IMR-90 (cell line): Measurements from ENCODE around the gene CD46. TPM values are rescaled to one million over a fixed set of nuclear protein-coding genes. Genes with fewer than 3 reads are reported as not detected.
"Not testable (repeated sequence)": the region's sequence is repeated elsewhere in the genome, so short reads cannot be mapped to it uniquely, and the experiment has no call there.

Experiments used
- ATAC-seq: fragments of 200-7000 bp; cut with Tn5 transposase; 2 replicates; pipeline ENCODE4 v1.9.1; 2020; ENCODE audit warnings: low read depth, mild to moderate bottlenecking, moderate library complexity
- BruUV-seq: library from RNA; stranded (reverse); fragments of 400-500 nt; replicated peaks from 2 replicates; lab custom pipeline; 2021; lab: Mats Ljungman, UMichigan
- CTCF ChIA-PET: fragments of 300-600 bp; formaldehyde crosslinking; extraction: SDS; loops from one replicate; lab custom pipeline; 2021; ENCODE audit warnings: antibody characterized with exemption; lab: Yijun Ruan, JAX
- POLR2A ChIA-PET: fragments of 300-600 bp; sonication (Branson Sonifier 250); formaldehyde crosslinking; loops from one replicate; lab custom pipeline; 2022; ENCODE audit warnings: antibody characterized with exemption; ENCODE audit not compliant: unreplicated experiment; lab: Charles Lee
- DNase-seq: peaks from one replicate; pipeline ENCODE4 v3.0.0; 2013
- H2AFZ ChIP-seq: replicated peaks from 2 replicates; pipeline ENCODE3; 2013; ENCODE audit warnings: low read length, mild to moderate bottlenecking; ENCODE audit not compliant: poor library complexity
- H2AK5ac ChIP-seq: 2 replicates; pipeline ENCODE4 v1.6.1; 2013; ENCODE audit warnings: low read depth, low read length, inconsistent platforms
- H2AK9ac ChIP-seq: replicated peaks from 2 replicates; pipeline ENCODE3; 2013; ENCODE audit warnings: mild to moderate bottlenecking, low read depth, low read length, moderate library complexity; ENCODE audit not compliant: poor library complexity
- H2BK120ac ChIP-seq: 2 replicates; pipeline ENCODE4 v1.6.1; 2013; ENCODE audit warnings: low read depth, low read length, inconsistent platforms
- H2BK15ac ChIP-seq: 3 replicates; pipeline ENCODE4 v1.6.1; 2013; ENCODE audit warnings: low read depth, low read length, inconsistent platforms
- H2BK20ac ChIP-seq: 2 replicates; pipeline ENCODE4 v1.6.1; 2013; ENCODE audit warnings: low read depth, mild to moderate bottlenecking, inconsistent platforms, low read length, moderate library complexity
- H2BK5ac ChIP-seq: 2 replicates; pipeline ENCODE4 v1.6.1; 2013; ENCODE audit warnings: mild to moderate bottlenecking, low read depth, low read length, inconsistent platforms; ENCODE audit not compliant: poor library complexity, severe bottlenecking
- H3K14ac ChIP-seq: replicated peaks from 2 replicates; pipeline ENCODE4 v1.6.1; 2013; ENCODE audit warnings: low read depth, low read length, inconsistent platforms
- H3K18ac ChIP-seq: 2 replicates; pipeline ENCODE4 v1.6.1; 2013; ENCODE audit warnings: low read depth, low read length, control low read depth
- H3K23ac ChIP-seq: 2 replicates; pipeline ENCODE4 v1.6.1; 2013; ENCODE audit warnings: low read depth, low read length, inconsistent platforms
- H3K27ac ChIP-seq: 2 replicates; pipeline ENCODE4 v1.5.1; 2013; ENCODE audit warnings: mild to moderate bottlenecking, control low read depth, low read length; ENCODE audit not compliant: insufficient read depth
- H3K27me3 ChIP-seq: 2 replicates; pipeline ENCODE4 v1.6.1; 2013; ENCODE audit warnings: low read length; ENCODE audit not compliant: control insufficient read depth, insufficient read depth
- H3K36me3 ChIP-seq: 2 replicates; pipeline ENCODE4 v1.6.1; 2013; ENCODE audit warnings: low read length, mixed read lengths; ENCODE audit not compliant: control insufficient read depth, insufficient read depth
- H3K4ac ChIP-seq: 2 replicates; pipeline ENCODE4 v1.6.1; 2013; ENCODE audit warnings: low read depth, low read length, inconsistent platforms
- H3K4me1 ChIP-seq: 2 replicates; pipeline ENCODE4 v1.6.1; 2013; ENCODE audit warnings: low read length, mixed read lengths; ENCODE audit not compliant: control insufficient read depth, insufficient read depth
- H3K4me2 ChIP-seq: 2 replicates; pipeline ENCODE4 v1.6.1; 2013; ENCODE audit warnings: low read depth, mild to moderate bottlenecking, control low read depth, low read length, moderate library complexity
- H3K4me3 ChIP-seq: 2 replicates; pipeline ENCODE4 v1.5.1; 2013; ENCODE audit warnings: low read depth, mild to moderate bottlenecking, control low read depth, low read length, moderate library complexity; ENCODE audit not compliant: insufficient read depth
- H3K56ac ChIP-seq: 2 replicates; pipeline ENCODE4 v1.6.1; 2013; ENCODE audit warnings: low read length, inconsistent platforms; ENCODE audit not compliant: insufficient read depth; ENCODE audit errors: extremely low read depth
- H3K79me1 ChIP-seq, 2 experiments: 2 replicates each; pipeline ENCODE4 v1.6.1; 2013; ENCODE audit warnings: low read length in 2 of 2, inconsistent platforms in 1 of 2, low read depth in 1 of 2
- H3K9ac ChIP-seq: 2 replicates; pipeline ENCODE4 v1.6.1; 2013; ENCODE audit warnings: low read depth, low read length, control low read depth
- H3K9me1 ChIP-seq: 2 replicates; pipeline ENCODE4 v1.6.1; 2013; ENCODE audit warnings: low read length, inconsistent platforms; ENCODE audit not compliant: insufficient read depth
- H3K9me3 ChIP-seq: 2 replicates; pipeline ENCODE4 v1.6.1; 2013; ENCODE audit warnings: low read length; ENCODE audit not compliant: control insufficient read depth, insufficient read depth
- H4K20me1 ChIP-seq: 2 replicates; pipeline ENCODE4 v1.6.1; 2013; ENCODE audit warnings: low read length, inconsistent platforms; ENCODE audit not compliant: insufficient read depth
- H4K5ac ChIP-seq: 2 replicates; pipeline ENCODE4 v1.6.1; 2013; ENCODE audit warnings: mild to moderate bottlenecking, low read depth, low read length, control low read depth
- H4K8ac ChIP-seq, 2 experiments: 2 replicates each; pipeline ENCODE4 v1.6.1; 2013; ENCODE audit warnings: low read depth in 2 of 2, low read length in 2 of 2, control low read depth in 1 of 2, inconsistent platforms in 1 of 2
- H4K91ac ChIP-seq: 2 replicates; pipeline ENCODE4 v1.6.1; 2013; ENCODE audit warnings: low read depth, low read length, inconsistent platforms; ENCODE audit not compliant: insufficient read depth
- SMC3 ChIP-seq: fragments of 150-350 bp; IDR thresholded peaks from 2 replicates; pipeline ENCODE4 v1.6.1; 2016; ENCODE audit warnings: low read depth, mild to moderate bottlenecking, antibody characterized with exemption, low read length, moderate library complexity
- WGBS, 2 experiments: methylation state at CpG; one replicate each; pipeline versions ENCODE4 v1.1.5 to v1.1.7; 2013; ENCODE audit warnings: missing lambda C conversion rate in 2 of 2; ENCODE audit not compliant: insufficient read length in 1 of 2; ENCODE audit errors: extremely low coverage in 2 of 2; 5-methylcytosine and 5-hydroxymethylcytosine counted together
- dilution Hi-C: fragments of 300-500 bp; cut with HindIII; formaldehyde crosslinking; loops from one replicate; pipeline ENCODE4 v1.14.3; 2018; ENCODE audit warnings: low sequenced_read_pairs; ENCODE audit not compliant: unreplicated experiment
- in situ Hi-C: fragments of 300-500 bp; cut with MboI; formaldehyde crosslinking; loops from 3 replicates; pipeline ENCODE4 v1.14.3; 2019; ENCODE audit warnings: low sequenced_read_pairs, inconsistent platforms, mixed read lengths
- intact Hi-C: fragments of 100-400 bp; cut with micrococcal nuclease; formaldehyde crosslinking; loops from 2 replicates; pipeline ENCODE4 v1.10.0; 2022
- polyA plus RNA-seq, 3 experiments: library from polyadenylated mRNA; depleted of rRNA; stranded (reverse); fragments of >200 nt; gene quantifications; 2 replicates each; pipeline ENCODE4 v1.2.3, GENCODE V29; 2012; ENCODE audit warnings: low replicate concordance in 1 of 3
- total RNA-seq: library from RNA; depleted of rRNA; stranded (reverse); fragments of >200 nt; gene quantifications from 2 replicates; pipeline ENCODE4 v1.2.3, GENCODE V29; 2012

CD46 gene
- total and polyA plus RNA-seq, 2 of the 4 experiments (the other 2 are of a cell fraction) = 37.1 to 82.0 TPM

DNA sequence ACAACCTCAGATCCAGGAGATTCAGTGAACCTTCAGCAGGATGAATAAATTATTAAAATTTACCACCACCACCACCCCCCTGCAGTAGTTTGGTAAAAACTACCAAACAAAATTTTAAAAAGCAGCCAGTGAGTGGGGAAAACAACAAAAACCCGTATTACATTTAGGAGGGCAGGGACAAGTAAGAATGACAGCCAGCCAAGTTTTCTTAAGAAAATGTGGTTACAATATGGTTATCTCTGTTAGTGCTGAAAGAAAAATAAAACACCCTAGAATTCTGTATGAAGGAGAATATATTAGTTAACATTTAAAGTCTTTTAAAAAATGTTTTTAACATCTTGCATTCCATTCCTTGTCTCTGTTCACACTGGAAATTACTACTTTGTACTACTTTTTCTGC is 14.7 kb downstream of the CD46 start:
- ATAC-seq (no peak), DNase-seq (no peak)
- dilution Hi-C loops (no loop called here), intact Hi-C loops (no loop called here), in situ Hi-C loops (no loop called here)
- Histone ChIP-seq H3K23ac (no peak overlapping the region), H2BK5ac (no peak overlapping the region), H3K9ac (no peak overlapping the region), H3K18ac (no peak overlapping the region), H4K8ac (no peak overlapping the region), H3K56ac (no peak overlapping the region), H4K91ac (no peak overlapping the region), H2BK15ac (no peak overlapping the region), H3K4me2 (no peak overlapping the region), H3K27me3 (no peaks in the 10 kb centered on the region), H4K5ac (no peak overlapping the region), H3K14ac (no peak overlapping the region), H3K9me3 (no peaks in the 10 kb centered on the region), H4K20me1 (no peaks in the 10 kb centered on the region), H2AK9ac (no peak overlapping the region), H3K4ac (no peak overlapping the region), H2AK5ac (no peak overlapping the region), H3K27ac (no peak overlapping the region), H2AFZ (no peak overlapping the region), H3K4me3 (no peak overlapping the region), H3K4me1 (no peaks in the 10 kb centered on the region), H2BK20ac (no peak overlapping the region), H3K9me1 (no peaks in the 10 kb centered on the region; the same call in 1 of the 2 replicates), H2BK120ac (no peak overlapping the region), H3K79me1 (peaks cover 0 to 3% of the 10 kb centered on the region in 2 experiments; a peak in 2 of 4 replicates), H3K36me3 (peaks cover 23% of the 10 kb centered on the region)
- ChIA-PET CTCF (no interaction called here), POLR2A (no interaction called here)
- BruUV-seq = no TSS peak
- no peak for TF ChIP-seq SMC3
- WGBS, 2 experiments = no CpG with 5 or more reads among the region's 1 CpG

GRCh38 chr1:207770514-207770913 is 18.7 kb downstream of the CD46 start:
- H3K9ac ChIP-seq, H3K4me2 ChIP-seq, H3K4me3 ChIP-seq, H3K27me3 ChIP-seq, H3K14ac ChIP-seq, ATAC-seq, H3K18ac ChIP-seq, H3K79me1 ChIP-seq, H4K5ac ChIP-seq, H3K23ac ChIP-seq, BruUV-seq, H2AFZ ChIP-seq, H2BK20ac ChIP-seq, dilution Hi-C loops, H3K9me3 ChIP-seq, H3K27ac ChIP-seq, H4K8ac ChIP-seq, H3K9me1 ChIP-seq, CTCF ChIA-PET, H4K20me1 ChIP-seq, H3K56ac ChIP-seq, DNase-seq, H2BK5ac ChIP-seq, H3K4ac ChIP-seq, H4K91ac ChIP-seq, H2AK9ac ChIP-seq, POLR2A ChIA-PET, intact Hi-C loops, in situ Hi-C loops, H2BK120ac ChIP-seq, H2BK15ac ChIP-seq, H3K4me1 ChIP-seq, H3K36me3 ChIP-seq, H2AK5ac ChIP-seq: not testable (repeated sequence)
- no CpG with 5 or more reads among the region's 4 CpGs for WGBS, 2 experiments
